Epithelial cell of proximal tubule (primary cell): ENCODE data around the gene KLHL36. TPM values are rescaled to one million over a fixed set of nuclear protein-coding genes. Genes with fewer than 3 reads are reported as not detected.
A peak's percentile ranks its signal among the peaks of the same experiment; 100 is the strongest.

Source experiments
- DNase-seq: peaks from one replicate; pipeline ENCODE4 v3.0.0-alpha.2; 2011; ENCODE audit warnings: low read depth
- H3K4me3 ChIP-seq: 2 replicates; pipeline ENCODE4 v1.5.1; 2011; ENCODE audit warnings: low read depth, mild to moderate bottlenecking, low read length
- total RNA-seq: library from RNA; depleted of rRNA; stranded (reverse); fragments of >200 nt; gene quantifications from 2 replicates; pipeline ENCODE4 v1.2.3, GENCODE V29; 2015
- TF ChIP-seq, protein P1 (sequence below): conservative IDR thresholded peaks from 2 replicates; pipeline ENCODE4 v1.5.1; 2012; ENCODE audit warnings: low read depth, mild to moderate bottlenecking, low read length

The KLHL36 gene
- total RNA-seq = 63.7 and 65.7 TPM in 2 replicates

DNA sequence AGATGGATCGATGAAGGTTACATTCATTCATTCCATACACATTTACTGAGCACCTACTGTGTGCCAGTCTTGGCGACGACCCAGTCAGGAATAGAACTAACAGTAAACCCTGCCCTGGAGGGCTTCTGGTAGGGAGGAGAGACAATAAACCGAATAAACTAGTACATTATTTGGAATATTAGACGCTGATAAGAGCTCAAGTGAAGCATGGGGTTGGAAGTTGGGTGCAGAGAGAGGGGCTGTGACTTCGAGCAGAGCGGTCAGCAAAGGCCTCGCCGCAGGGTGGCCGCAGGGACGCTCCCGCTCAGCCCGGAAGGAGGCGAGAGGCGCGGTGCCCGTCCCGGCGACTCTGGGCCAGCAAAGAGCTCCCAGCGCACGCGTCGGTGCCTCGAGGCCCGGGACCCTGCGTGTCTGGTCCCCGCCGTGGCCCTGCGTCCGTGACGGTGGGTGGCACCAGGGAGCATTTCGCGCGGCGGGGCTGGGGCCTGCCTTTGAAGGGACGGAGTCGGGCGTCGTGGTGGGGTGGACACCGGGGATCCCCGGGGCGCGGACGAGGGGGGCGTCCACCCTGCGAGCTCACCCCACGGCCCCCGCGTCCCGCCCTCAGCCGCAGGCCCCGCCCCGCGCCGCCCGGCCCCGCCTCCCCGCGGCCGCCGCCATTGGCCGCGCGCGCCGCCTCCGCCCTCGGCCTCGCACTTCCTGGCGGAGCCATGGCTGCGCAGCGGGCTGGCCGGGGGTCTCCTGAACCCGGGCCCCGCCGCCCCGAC, at the start of gene KLHL36:
KLHL36 (plus strand) TSS at position 684 of the 767 bp plus-strand sequence. CDS start 2,357 bp downstream, outside the sequence.
- no peak for DNase-seq
- peak within 1 kb of the TSS; percentile 78 for H3K4me3 ChIP-seq
- TF ChIP-seq, protein P1, sequence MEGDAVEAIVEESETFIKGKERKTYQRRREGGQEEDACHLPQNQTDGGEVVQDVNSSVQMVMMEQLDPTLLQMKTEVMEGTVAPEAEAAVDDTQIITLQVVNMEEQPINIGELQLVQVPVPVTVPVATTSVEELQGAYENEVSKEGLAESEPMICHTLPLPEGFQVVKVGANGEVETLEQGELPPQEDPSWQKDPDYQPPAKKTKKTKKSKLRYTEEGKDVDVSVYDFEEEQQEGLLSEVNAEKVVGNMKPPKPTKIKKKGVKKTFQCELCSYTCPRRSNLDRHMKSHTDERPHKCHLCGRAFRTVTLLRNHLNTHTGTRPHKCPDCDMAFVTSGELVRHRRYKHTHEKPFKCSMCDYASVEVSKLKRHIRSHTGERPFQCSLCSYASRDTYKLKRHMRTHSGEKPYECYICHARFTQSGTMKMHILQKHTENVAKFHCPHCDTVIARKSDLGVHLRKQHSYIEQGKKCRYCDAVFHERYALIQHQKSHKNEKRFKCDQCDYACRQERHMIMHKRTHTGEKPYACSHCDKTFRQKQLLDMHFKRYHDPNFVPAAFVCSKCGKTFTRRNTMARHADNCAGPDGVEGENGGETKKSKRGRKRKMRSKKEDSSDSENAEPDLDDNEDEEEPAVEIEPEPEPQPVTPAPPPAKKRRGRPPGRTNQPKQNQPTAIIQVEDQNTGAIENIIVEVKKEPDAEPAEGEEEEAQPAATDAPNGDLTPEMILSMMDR = no peak

- DNase-seq = no peak
- H3K4me3 ChIP-seq = peak overlapping the region; percentile 3
- TF ChIP-seq, protein P1 = no peak
Observed at GRCh38 chr16:84599521-84600202, 48.6 kb upstream of the KLHL36 start.

DNA sequence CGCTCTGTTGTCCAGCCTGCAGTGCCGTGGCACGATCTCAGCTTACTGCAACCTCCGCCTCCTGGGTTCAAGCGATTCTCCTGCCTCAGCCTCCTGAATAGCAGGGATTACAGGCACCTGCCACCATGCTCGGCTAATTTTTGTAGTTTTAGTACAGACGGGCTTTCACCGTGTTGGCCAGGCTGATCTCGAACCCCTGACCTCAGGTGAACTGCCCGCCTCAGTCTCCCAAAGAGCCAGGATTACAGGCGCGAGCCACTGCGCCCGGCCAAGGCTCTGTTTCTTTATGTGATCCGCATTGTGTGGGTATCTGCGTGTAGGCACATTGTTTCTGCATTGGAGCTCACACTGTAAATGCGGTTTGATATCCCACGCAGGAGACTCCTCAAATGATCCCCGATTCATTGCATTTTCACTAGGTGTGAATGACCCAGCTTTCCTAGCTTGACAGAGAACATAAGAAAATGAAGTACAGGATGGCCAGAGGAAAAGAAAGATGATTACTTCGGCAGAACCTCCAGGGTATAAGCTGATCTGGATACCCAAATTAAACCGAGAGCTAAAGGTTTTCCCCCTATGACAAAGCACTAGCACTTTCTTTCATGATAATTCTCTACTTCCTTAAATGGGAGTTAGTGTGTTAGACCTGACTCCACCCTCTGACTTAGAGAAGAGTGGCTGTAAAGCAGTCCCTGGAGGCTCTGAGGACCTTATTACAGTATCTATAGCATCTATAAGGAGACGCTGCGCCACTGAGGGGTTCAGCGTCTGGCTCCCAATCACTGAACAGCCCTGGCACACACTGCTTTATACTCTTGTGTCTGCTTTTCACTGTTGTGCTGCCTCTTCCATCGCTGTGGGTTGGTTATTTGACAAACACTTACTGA, 47.7 kb upstream of the KLHL36 start:
- H3K4me3 ChIP-seq = no peak overlapping the region
- TF ChIP-seq, protein P1 = no peak
- no peak for DNase-seq

DNA sequence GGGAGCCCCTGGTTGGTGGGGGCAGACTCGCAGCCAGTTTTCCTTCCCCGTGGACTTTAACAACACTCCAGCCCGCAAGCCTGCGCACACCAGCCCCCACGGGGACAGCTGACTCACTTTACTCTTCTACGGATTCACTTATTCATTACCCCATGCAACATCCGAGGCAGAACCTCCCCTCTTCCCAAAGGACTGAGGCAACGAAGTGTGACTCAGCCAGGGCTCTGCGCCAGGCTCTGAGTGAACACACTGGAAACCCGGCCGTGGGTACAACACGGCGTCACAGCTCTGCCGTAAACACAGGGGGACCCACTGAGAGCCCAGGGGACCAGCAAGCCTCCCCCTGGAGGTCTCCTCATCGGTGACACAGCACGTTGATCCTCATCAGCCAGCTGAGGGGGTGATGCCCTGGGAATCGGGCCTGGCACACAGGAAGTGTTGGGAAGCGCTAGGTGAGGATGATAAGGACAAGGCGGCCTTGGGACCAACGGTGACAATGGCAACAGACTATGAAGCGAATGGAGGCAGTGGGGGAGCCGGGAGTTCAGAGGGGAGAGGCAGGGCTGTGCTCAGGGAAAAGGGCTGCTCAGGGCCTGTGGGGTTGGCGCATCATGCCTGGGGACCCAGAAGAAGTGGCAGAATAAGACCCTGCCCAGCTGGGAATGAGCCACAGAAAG, 45.0 kb upstream of the KLHL36 start:
- DNase-seq = peak; percentile 86
- peak overlapping the region; percentile 47 for H3K4me3 ChIP-seq
- TF ChIP-seq, protein P1 = no peak

GRCh38 chr16:84603940-84604339, 44.4 kb upstream of the KLHL36 start:
- TF ChIP-seq, protein P1 = no peak
- H3K4me3 ChIP-seq = no peak overlapping the region
- no peak for DNase-seq

GRCh38 chr16:84604477-84605013, 43.8 kb upstream of the KLHL36 start:
- TF ChIP-seq, protein P1 = no peak
- DNase-seq = no peak
- no peak overlapping the region for H3K4me3 ChIP-seq
